K562 treated with DMSO at 1 percent for 12 hours (cell line): ENCODE results near the gene OR6C74. TPM values are rescaled to one million over a fixed set of nuclear protein-coding genes. Genes with fewer than 3 reads are reported as not detected.

Experiments
- total RNA-seq: library from RNA; unstranded; fragments of 300-600 nt; gene quantifications from 2 replicates; pipeline ENCODE4 v1.2.3, GENCODE V29; 2022; ENCODE audit not compliant: insufficient read depth

The OR6C74 gene
- not detected in 2 replicates for total RNA-seq

GRCh38 chr12:55244309-55244708 is at the start of gene OR6C74:
Gene OR6C74 (plus strand): TSS chr12:55244609. CDS start chr12:55247288, 2,679 bp downstream.

GRCh38 chr12:55220725-55221124 is 23.7 kb upstream of the OR6C74 start, which contains the start of gene OR10A7:
Gene OR10A7 (plus strand): TSS chr12:55221025. CDS start chr12:55221025, 0 bp downstream.

Other genes with a start within 250 kb of the OR6C74 start
- not detected in 2 replicates for gene NEUROD4, start 224.6 kb upstream of the OR6C74 start, total RNA-seq
- not detected in 2 replicates for gene OR9K2, start 118.2 kb upstream of the OR6C74 start, total RNA-seq
- not detected in 2 replicates for gene OR10A7, start 23.6 kb upstream of the OR6C74 start, total RNA-seq
- gene OR6C6, start 52.0 kb downstream of the OR6C74 start, total RNA-seq, result not detected in 2 replicates
- gene OR6C1, start 69.7 kb downstream of the OR6C74 start, total RNA-seq, result not detected in 2 replicates
- not detected in 2 replicates for gene OR6C3, start 86.1 kb downstream of the OR6C74 start, total RNA-seq
- not detected in 2 replicates for gene OR6C75, start 118.4 kb downstream of the OR6C74 start, total RNA-seq
- gene OR6C65, start 155.9 kb downstream of the OR6C74 start, total RNA-seq, result not detected in 2 replicates
- gene OR6C76, start 181.6 kb downstream of the OR6C74 start, total RNA-seq, result not detected in 2 replicates
- not detected in 2 replicates for gene OR6C2, start 199.5 kb downstream of the OR6C74 start, total RNA-seq
- not detected in 2 replicates for gene OR6C70, start 225.5 kb downstream of the OR6C74 start, total RNA-seq
- not detected in 2 replicates for gene OR6C68, start 247.8 kb downstream of the OR6C74 start, total RNA-seq